ENCODE data around the gene TRMT2A.

Gene TRMT2A

GRCh38 chr22:20154602-20155187 is 37.7 kb upstream of the TRMT2A start:
- in situ Hi-C loops (cut with HindIII; ENCODE audit: low sequenced_read_pairs): no loop called here
- peak; percentile 41 for TF ChIP-seq CTCF (IDR thresholded peaks at IDR 0.05; ENCODE audit: low read depth, low read length, missing control alignments)
- peak overlapping the region; percentile 38 for H3K4me3 ChIP-seq (ENCODE audit: low read depth, low read length)
- no peak for DNase-seq (ENCODE audit: low read depth)

GRCh38 chr22:20153945-20154344 is 36.9 kb upstream of the TRMT2A start:
- in situ Hi-C loops (cut with HindIII; ENCODE audit: low sequenced_read_pairs): no loop called here

GRCh38 chr22:20152464-20152890 is 35.5 kb upstream of the TRMT2A start:
- TF ChIP-seq CTCF (IDR thresholded peaks at IDR 0.05; ENCODE audit: low read depth, low read length, missing control alignments): no peak
- in situ Hi-C loops (cut with HindIII; ENCODE audit: low sequenced_read_pairs): no loop called here
- H3K4me3 ChIP-seq (ENCODE audit: low read depth, low read length): no peak overlapping the region
- no peak for DNase-seq (ENCODE audit: low read depth)

More at GRCh38 chr22:20153945-20154344, 36.9 kb upstream of the TRMT2A start:
- DNase-seq (ENCODE audit: low read depth): no peak
- H3K4me3 ChIP-seq (ENCODE audit: low read depth, low read length): no peak overlapping the region
- TF ChIP-seq CTCF (IDR thresholded peaks at IDR 0.05; ENCODE audit: low read depth, low read length, missing control alignments): no peak

- no peak for DNase-seq (ENCODE audit: low read depth)
- in situ Hi-C loops (cut with HindIII; ENCODE audit: low sequenced_read_pairs): no loop called here
- no peak for TF ChIP-seq CTCF (IDR thresholded peaks at IDR 0.05; ENCODE audit: low read depth, low read length, missing control alignments)
- no peak overlapping the region for H3K4me3 ChIP-seq (ENCODE audit: low read depth, low read length)
These were observed 34.2 kb upstream of the TRMT2A start for GRCh38 chr22:20151276-20151588.

GRCh38 chr22:20150381-20151275 is 33.6 kb upstream of the TRMT2A start, which contains the start of gene CCDC188:
CCDC188 (minus strand) TSS chr22:20151055; CDS start chr22:20150986, 69 bp downstream.
- TF ChIP-seq CTCF (IDR thresholded peaks at IDR 0.05; ENCODE audit: low read depth, low read length, missing control alignments): no peak
- no peak for DNase-seq (ENCODE audit: low read depth)
- in situ Hi-C loops (cut with HindIII; ENCODE audit: low sequenced_read_pairs): no loop called here
- H3K4me3 ChIP-seq (ENCODE audit: low read depth, low read length): no peak within 1 kb of the TSS

GRCh38 chr22:20149257-20150250 is 32.5 kb upstream of the TRMT2A start:
- no peak overlapping the region for H3K4me3 ChIP-seq (ENCODE audit: low read depth, low read length)
- in situ Hi-C loops (cut with HindIII; ENCODE audit: low sequenced_read_pairs): no loop called here
- DNase-seq (ENCODE audit: low read depth): no peak
- TF ChIP-seq CTCF (IDR thresholded peaks at IDR 0.05; ENCODE audit: low read depth, low read length, missing control alignments): no peak

Data from astrocyte of the cerebellum (primary cell).